ENCODE measurements around the gene AFM. TPM values are rescaled to one million over a fixed set of nuclear protein-coding genes. Genes with fewer than 3 reads are reported as not detected.
"Not testable (repeated sequence)": the region's sequence is repeated elsewhere in the genome, so short reads cannot be mapped to it uniquely, and the experiment has no call there.

Gene AFM
- total and polyA plus RNA-seq, 7 experiments from 2014 or later, result not detected

GRCh38 chr4:73541251-73541650 is 59.7 kb downstream of the AFM start:
- ATAC-seq (no peak), DNase-seq (no peak)
- Mint-ChIP-seq H3K4me3 (no peak overlapping the region), H3K27ac (no peak overlapping the region), H3K9me3 (peaks cover 0 to 4% (median 0%) of the 10 kb centered on the region in 11 donors), H3K27me3 (peaks cover 0 to 23% (median 4%) of the 10 kb centered on the region in 5 donors), H3K36me3 (no peaks in the 10 kb centered on the region), H3K4me1 (peaks cover 0 to 2% (median 0%) of the 10 kb centered on the region in 7 donors)
- intact Hi-C loops (cut with micrococcal nuclease), result no loop called here
- no peaks in the 10 kb centered on the region for H3K9me3 ChIP-seq (ENCODE audit: control insufficient read depth in 2 of 3, low read length in 3 of 3)
- no peaks in the 10 kb centered on the region for H3K4me1 ChIP-seq (ENCODE audit: control insufficient read depth in 2 of 2, insufficient read depth in 2 of 2, low read length in 2 of 2)
- H3K27ac ChIP-seq (ENCODE audit: low read depth, low read length), result no peak overlapping the region
- POLR2A ChIA-PET, result no interaction called here
- H3K27me3 ChIP-seq (ENCODE audit: control insufficient read depth in 2 of 2, insufficient read depth in 2 of 2, low read length in 2 of 2), result no peaks in the 10 kb centered on the region
- H3K36me3 ChIP-seq (ENCODE audit: control insufficient read depth in 2 of 3, insufficient read depth in 3 of 3, low read length in 3 of 3), result no peaks in the 10 kb centered on the region
- no peak overlapping the region for H3K4me3 ChIP-seq (ENCODE audit: low read length)
- CTCF ChIA-PET, result no interaction called here

GRCh38 chr4:73544620-73545019 is 63.1 kb downstream of the AFM start:
- Histone ChIP-seq H3K27ac (ENCODE audit: low read depth, low read length) (no peak overlapping the region), H3K27me3 (ENCODE audit: control insufficient read depth in 2 of 2, insufficient read depth in 2 of 2, low read length in 2 of 2) (no peaks in the 10 kb centered on the region), H3K36me3 (ENCODE audit: control insufficient read depth in 2 of 3, insufficient read depth in 3 of 3, low read length in 3 of 3) (no peaks in the 10 kb centered on the region), H3K4me1 (ENCODE audit: control insufficient read depth in 2 of 2, insufficient read depth in 2 of 2, low read length in 2 of 2) (no peaks in the 10 kb centered on the region), H3K4me3 (ENCODE audit: low read length) (no peak overlapping the region), H3K9me3 (ENCODE audit: control insufficient read depth in 2 of 3, low read length in 3 of 3) (no peaks in the 10 kb centered on the region)
- H3K36me3 Mint-ChIP-seq, result no peaks in the 10 kb centered on the region
- no peaks in the 10 kb centered on the region for H3K4me1 Mint-ChIP-seq
- DNase-seq, result no peak
- H3K9me3 Mint-ChIP-seq, result peaks cover 0 to 7% (median 0%) of the 10 kb centered on the region in 11 donors
- CTCF ChIA-PET, result no interaction called here
- intact Hi-C loops (cut with micrococcal nuclease), result no loop called here
- POLR2A ChIA-PET, result no interaction called here
- peaks cover 0 to 10% (median 2%) of the 10 kb centered on the region in 5 donors for H3K27me3 Mint-ChIP-seq
- H3K27ac Mint-ChIP-seq, result no peak overlapping the region
- no peak for ATAC-seq
- H3K4me3 Mint-ChIP-seq, result no peak overlapping the region

GRCh38 chr4:73550865-73551264 is 69.3 kb downstream of the AFM start:
- H3K36me3 ChIP-seq (ENCODE audit: control insufficient read depth in 2 of 3, insufficient read depth in 3 of 3, low read length in 3 of 3); H3K4me1 Mint-ChIP-seq; intact Hi-C loops (cut with micrococcal nuclease); H3K4me3 Mint-ChIP-seq; CTCF ChIA-PET; ATAC-seq; H3K27ac ChIP-seq (ENCODE audit: low read depth, low read length); H3K9me3 ChIP-seq (ENCODE audit: control insufficient read depth in 2 of 3, low read length in 3 of 3); H3K4me1 ChIP-seq (ENCODE audit: control insufficient read depth in 2 of 2, insufficient read depth in 2 of 2, low read length in 2 of 2); POLR2A ChIA-PET; H3K27me3 ChIP-seq (ENCODE audit: control insufficient read depth in 2 of 2, insufficient read depth in 2 of 2, low read length in 2 of 2); H3K27ac Mint-ChIP-seq; H3K4me3 ChIP-seq (ENCODE audit: low read length); H3K27me3 Mint-ChIP-seq; H3K36me3 Mint-ChIP-seq; DNase-seq: not testable (repeated sequence)
- peaks cover 0 to 11% (median 5%) of the 10 kb centered on the region in 11 donors for H3K9me3 Mint-ChIP-seq

Other genes starting within 250 kb of the AFM start
- 10 to 100 TPM; 54.4 to 67.5 (median 59.6) TPM for gene ANKRD17, start 222.9 kb upstream of the AFM start, total RNA-seq
- gene ANKRD17, start 222.9 kb upstream of the AFM start, polyA plus RNA-seq, result 10 to 100 TPM; 13.1 to 18.4 TPM
- gene ALB, start 77.5 kb upstream of the AFM start, total RNA-seq, result under 1 TPM in 2 of 5 experiments, not detected in 3; 0.45 to 0.96 TPM
- not detected for gene ALB, start 77.5 kb upstream of the AFM start, polyA plus RNA-seq
- not detected for gene AFP, start 45.5 kb upstream of the AFM start, total RNA-seq
- gene AFP, start 45.5 kb upstream of the AFM start, polyA plus RNA-seq, result not detected
- under 1 TPM in 4 of 5 experiments, not detected in 1; 0.05 to 0.42 (median 0.15) TPM for gene RASSF6, start 138.7 kb downstream of the AFM start, total RNA-seq
- under 1 TPM; 0.04 to 0.20 TPM for gene RASSF6, start 138.7 kb downstream of the AFM start, polyA plus RNA-seq

Data from naive thymus-derived CD4-positive, alpha-beta T cell (primary cell).